ENCODE measurements around the gene PJA2. TPM values are rescaled to one million over a fixed set of nuclear protein-coding genes. Genes with fewer than 3 reads are reported as not detected.

The PJA2 gene
- total RNA-seq, 1 donor, result 101 TPM

DNA sequence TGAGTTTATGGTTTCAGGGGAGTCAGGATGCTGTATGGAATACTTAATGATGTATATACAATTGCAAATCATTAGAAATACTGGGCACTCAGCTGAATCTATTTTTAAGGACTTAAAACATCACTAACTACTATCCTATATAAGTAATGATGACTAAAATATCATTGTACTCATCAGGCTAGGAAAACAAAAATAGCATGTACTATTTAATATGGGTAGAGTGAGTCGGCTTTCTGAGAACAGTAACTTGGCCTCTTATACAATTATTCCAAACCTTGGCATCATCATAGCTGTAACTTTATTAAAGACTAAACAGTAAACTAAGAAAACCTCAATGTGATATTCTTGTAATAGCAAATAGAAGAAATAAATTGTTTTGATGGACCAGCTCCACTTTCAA is 94.5 kb downstream of the PJA2 start:
- Histone ChIP-seq H2AFZ (ENCODE audit: low read length) (no peak overlapping the region), H3K27me3 (ENCODE audit: insufficient read depth, low read length) (no peaks in the 10 kb centered on the region), H3K9me3 (ENCODE audit: low read depth, low read length) (no peaks in the 10 kb centered on the region), H3K4me1 (ENCODE audit: insufficient read depth, low read length) (peaks cover 2% of the 10 kb centered on the region), H4K20me1 (ENCODE audit: insufficient read depth, low read length) (no peaks in the 10 kb centered on the region), H3K36me3 (ENCODE audit: insufficient read depth, low read length) (no peaks in the 10 kb centered on the region), H3K79me2 (ENCODE audit: insufficient read depth, low read length) (no peaks in the 10 kb centered on the region), H3K4me3 (ENCODE audit: insufficient read depth, low read length) (no peak overlapping the region), H3K27ac (ENCODE audit: low read depth, low read length) (no peak overlapping the region), H3K4me2 (ENCODE audit: insufficient read depth, low read length) (no peak overlapping the region)
- TF ChIP-seq, protein P1, sequence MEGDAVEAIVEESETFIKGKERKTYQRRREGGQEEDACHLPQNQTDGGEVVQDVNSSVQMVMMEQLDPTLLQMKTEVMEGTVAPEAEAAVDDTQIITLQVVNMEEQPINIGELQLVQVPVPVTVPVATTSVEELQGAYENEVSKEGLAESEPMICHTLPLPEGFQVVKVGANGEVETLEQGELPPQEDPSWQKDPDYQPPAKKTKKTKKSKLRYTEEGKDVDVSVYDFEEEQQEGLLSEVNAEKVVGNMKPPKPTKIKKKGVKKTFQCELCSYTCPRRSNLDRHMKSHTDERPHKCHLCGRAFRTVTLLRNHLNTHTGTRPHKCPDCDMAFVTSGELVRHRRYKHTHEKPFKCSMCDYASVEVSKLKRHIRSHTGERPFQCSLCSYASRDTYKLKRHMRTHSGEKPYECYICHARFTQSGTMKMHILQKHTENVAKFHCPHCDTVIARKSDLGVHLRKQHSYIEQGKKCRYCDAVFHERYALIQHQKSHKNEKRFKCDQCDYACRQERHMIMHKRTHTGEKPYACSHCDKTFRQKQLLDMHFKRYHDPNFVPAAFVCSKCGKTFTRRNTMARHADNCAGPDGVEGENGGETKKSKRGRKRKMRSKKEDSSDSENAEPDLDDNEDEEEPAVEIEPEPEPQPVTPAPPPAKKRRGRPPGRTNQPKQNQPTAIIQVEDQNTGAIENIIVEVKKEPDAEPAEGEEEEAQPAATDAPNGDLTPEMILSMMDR (IDR thresholded peaks at IDR 0.05; ENCODE audit: extremely low read depth, low read depth, low read length), result no peak
- DNase-seq (ENCODE audit: insufficient read length, low spot score, missing footprints), result no peak

DNA sequence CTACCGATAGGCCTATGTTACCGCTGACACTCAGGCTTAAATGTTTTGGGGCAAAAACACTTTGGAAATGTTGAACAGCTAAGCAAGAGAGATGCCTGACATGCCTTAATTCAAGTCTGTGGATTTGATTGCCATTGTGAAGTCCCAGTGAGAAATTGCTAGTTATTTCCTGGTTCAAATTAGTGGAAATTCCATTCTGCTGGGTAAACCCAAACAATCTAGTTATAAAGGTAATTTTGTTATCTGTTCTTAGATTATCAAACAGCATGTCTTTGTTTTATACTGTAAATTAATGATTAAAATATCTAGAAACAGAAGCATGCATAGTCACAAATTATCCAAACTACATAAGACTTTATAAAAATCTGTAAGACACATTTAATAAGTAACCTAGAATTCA is 96.6 kb downstream of the PJA2 start:
- no peaks in the 10 kb centered on the region for H3K79me2 ChIP-seq (ENCODE audit: insufficient read depth, low read length)
- no peaks in the 10 kb centered on the region for H3K27me3 ChIP-seq (ENCODE audit: insufficient read depth, low read length)
- no peak for DNase-seq (ENCODE audit: insufficient read length, low spot score, missing footprints)
- H3K9me3 ChIP-seq (ENCODE audit: low read depth, low read length), result no peaks in the 10 kb centered on the region
- H3K27ac ChIP-seq (ENCODE audit: low read depth, low read length), result no peak overlapping the region
- H3K36me3 ChIP-seq (ENCODE audit: insufficient read depth, low read length), result no peaks in the 10 kb centered on the region
- TF ChIP-seq, protein P1 (IDR thresholded peaks at IDR 0.05; ENCODE audit: extremely low read depth, low read depth, low read length), result no peak
- H4K20me1 ChIP-seq (ENCODE audit: insufficient read depth, low read length), result no peaks in the 10 kb centered on the region
- H3K4me2 ChIP-seq (ENCODE audit: insufficient read depth, low read length), result no peak overlapping the region
- no peak overlapping the region for H2AFZ ChIP-seq (ENCODE audit: low read length)
- H3K4me3 ChIP-seq (ENCODE audit: insufficient read depth, low read length), result no peak overlapping the region
- no peaks in the 10 kb centered on the region for H3K4me1 ChIP-seq (ENCODE audit: insufficient read depth, low read length)

DNA sequence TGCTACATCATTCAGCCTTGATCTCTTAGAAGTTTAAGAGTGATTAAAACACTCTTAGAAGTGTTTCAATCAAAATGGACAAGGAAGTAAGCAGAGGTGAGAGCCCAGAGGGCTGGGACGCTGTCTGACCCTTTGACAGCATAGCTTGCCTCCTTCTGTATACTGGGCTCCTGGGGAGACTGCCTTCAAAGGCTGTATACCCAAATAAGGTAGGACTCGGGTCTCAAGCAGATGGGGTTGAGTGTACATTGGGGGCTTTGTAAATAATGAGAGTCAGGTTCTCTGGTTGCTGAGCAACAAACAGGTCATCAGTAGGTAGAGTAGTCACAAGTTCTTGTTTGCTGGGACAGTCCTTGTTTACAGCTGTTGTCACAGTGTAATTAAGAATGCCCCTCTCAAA is 97.1 kb downstream of the PJA2 start:
- no peak overlapping the region for H3K4me2 ChIP-seq (ENCODE audit: insufficient read depth, low read length)
- no peak overlapping the region for H3K27ac ChIP-seq (ENCODE audit: low read depth, low read length)
- no peaks in the 10 kb centered on the region for H3K27me3 ChIP-seq (ENCODE audit: insufficient read depth, low read length)
- DNase-seq (ENCODE audit: insufficient read length, low spot score, missing footprints), result no peak
- H4K20me1 ChIP-seq (ENCODE audit: insufficient read depth, low read length), result no peaks in the 10 kb centered on the region
- H3K4me3 ChIP-seq (ENCODE audit: insufficient read depth, low read length), result no peak overlapping the region
- no peaks in the 10 kb centered on the region for H3K79me2 ChIP-seq (ENCODE audit: insufficient read depth, low read length)
- no peaks in the 10 kb centered on the region for H3K9me3 ChIP-seq (ENCODE audit: low read depth, low read length)
- TF ChIP-seq, protein P1 (IDR thresholded peaks at IDR 0.05; ENCODE audit: extremely low read depth, low read depth, low read length), result no peak
- no peaks in the 10 kb centered on the region for H3K4me1 ChIP-seq (ENCODE audit: insufficient read depth, low read length)
- no peak overlapping the region for H2AFZ ChIP-seq (ENCODE audit: low read length)
- no peaks in the 10 kb centered on the region for H3K36me3 ChIP-seq (ENCODE audit: insufficient read depth, low read length)

DNA sequence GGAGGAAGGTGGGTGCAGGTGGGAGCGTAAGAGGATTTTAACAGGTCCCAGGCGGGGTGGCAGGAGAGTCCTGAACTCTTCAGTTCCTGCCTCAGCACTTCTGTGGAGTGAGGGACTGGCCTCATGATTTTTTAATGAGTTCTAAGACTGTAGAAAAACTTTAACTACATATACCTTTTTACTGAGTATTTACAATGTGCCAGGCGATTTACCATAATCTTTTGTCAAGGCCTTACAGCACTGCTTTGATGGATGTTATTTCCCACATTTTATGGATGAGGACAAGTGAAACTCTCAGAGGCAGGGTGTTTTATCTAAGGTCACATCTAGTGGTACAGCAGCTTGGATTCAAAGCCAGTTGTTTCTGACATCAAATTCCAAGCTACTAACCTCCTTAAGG is 99.5 kb downstream of the PJA2 start:
- H3K36me3 ChIP-seq (ENCODE audit: insufficient read depth, low read length), result no peaks in the 10 kb centered on the region
- H3K4me3 ChIP-seq (ENCODE audit: insufficient read depth, low read length), result no peak overlapping the region
- H3K79me2 ChIP-seq (ENCODE audit: insufficient read depth, low read length), result no peaks in the 10 kb centered on the region
- no peak overlapping the region for H3K27ac ChIP-seq (ENCODE audit: low read depth, low read length)
- H3K27me3 ChIP-seq (ENCODE audit: insufficient read depth, low read length), result no peaks in the 10 kb centered on the region
- DNase-seq (ENCODE audit: insufficient read length, low spot score, missing footprints), result no peak
- no peak overlapping the region for H2AFZ ChIP-seq (ENCODE audit: low read length)
- H3K4me1 ChIP-seq (ENCODE audit: insufficient read depth, low read length), result no peaks in the 10 kb centered on the region
- no peak overlapping the region for H3K4me2 ChIP-seq (ENCODE audit: insufficient read depth, low read length)
- no peaks in the 10 kb centered on the region for H3K9me3 ChIP-seq (ENCODE audit: low read depth, low read length)
- TF ChIP-seq, protein P1 (IDR thresholded peaks at IDR 0.05; ENCODE audit: extremely low read depth, low read depth, low read length), result no peak
- no peaks in the 10 kb centered on the region for H4K20me1 ChIP-seq (ENCODE audit: insufficient read depth, low read length)
